Caco-2 (cell line): Measurements from ENCODE around the gene NGB. TPM values are rescaled to one million over a fixed set of nuclear protein-coding genes. Genes with fewer than 3 reads are reported as not detected.
A peak's percentile ranks its signal among the peaks of the same experiment; 100 is the strongest.
"Not testable (repeated sequence)": the region's sequence is repeated elsewhere in the genome, so short reads cannot be mapped to it uniquely, and the experiment has no call there.

ENCODE experiments used
- Bru-seq: library from RNA; stranded (reverse); fragments of 400-500 nt; gene quantifications from one replicate; lab custom pipeline; 2021; lab: Mats Ljungman, UMichigan
- BruChase-seq, 2 experiments: library from RNA; stranded (reverse); fragments of 400-500 nt; gene quantifications; one replicate each; lab custom pipeline; 2021; lab: Mats Ljungman, UMichigan
- BruUV-seq: library from RNA; stranded (reverse); fragments of 400-500 nt; replicated peaks from 2 replicates; lab custom pipeline; 2021; lab: Mats Ljungman, UMichigan
- CTCF ChIA-PET: fragments of 300-600 bp; sonication (Branson Sonifier 250); formaldehyde crosslinking; loops from one replicate; lab custom pipeline; 2022; ENCODE audit warnings: antibody characterized with exemption; lab: Charles Lee
- POLR2A ChIA-PET: fragments of 300-600 bp; sonication (Branson Sonifier 250); formaldehyde crosslinking; loops from one replicate; lab custom pipeline; 2022; ENCODE audit warnings: antibody characterized with exemption; lab: Charles Lee
- DNase-seq, 2 experiments: peaks; one replicate each; pipeline versions ENCODE4 v3.0.0 to v3.0.0-alpha.2; 2020 to 2022
- H3K27me3 ChIP-seq: replicated peaks from 2 replicates; pipeline ENCODE4 v1.6.0; 2011; ENCODE audit warnings: low read length; ENCODE audit not compliant: control insufficient read depth, insufficient read depth
- H3K36me3 ChIP-seq: 2 replicates; pipeline ENCODE4 v1.5.1; 2011; ENCODE audit warnings: low read length; ENCODE audit not compliant: control insufficient read depth, insufficient read depth
- H3K4me1 ChIP-seq: fragments of 250-450 bp; sonication (Bioruptor Pico); 2 replicates; pipeline ENCODE4 v1.5.1; 2020; ENCODE audit warnings: mild to moderate bottlenecking
- H3K4me3 ChIP-seq: 2 replicates; pipeline ENCODE4 v1.5.1; 2011; ENCODE audit warnings: low read depth, mild to moderate bottlenecking, control low read depth, low read length
- H3K9me3 ChIP-seq: fragments of 250-450 bp; sonication (Bioruptor Pico); 2 replicates; pipeline ENCODE4 v1.5.1; 2020; ENCODE audit warnings: mild to moderate bottlenecking, moderate library complexity
- H3K27ac Mint-ChIP-seq: one replicate; pipeline ENCODE4 v1.8.0; 2022; ENCODE audit warnings: mixed read lengths; ENCODE audit not compliant: unreplicated experiment
- H3K27me3 Mint-ChIP-seq: one replicate; pipeline ENCODE4 v1.8.0; 2022; ENCODE audit warnings: mixed read lengths; ENCODE audit not compliant: insufficient read depth, unreplicated experiment
- H3K36me3 Mint-ChIP-seq: one replicate; pipeline ENCODE4 v1.8.0; 2022; ENCODE audit warnings: mild to moderate bottlenecking, mixed read lengths; ENCODE audit not compliant: insufficient read depth, unreplicated experiment
- H3K4me1 Mint-ChIP-seq: one replicate; pipeline ENCODE4 v1.8.0; 2022; ENCODE audit warnings: low read depth, mixed read lengths; ENCODE audit not compliant: unreplicated experiment
- H3K4me3 Mint-ChIP-seq: one replicate; pipeline ENCODE4 v1.8.0; 2022; ENCODE audit warnings: mild to moderate bottlenecking, moderate library complexity, mixed read lengths; ENCODE audit not compliant: unreplicated experiment
- H3K9me3 Mint-ChIP-seq: one replicate; pipeline ENCODE4 v1.8.0; 2022; ENCODE audit warnings: mixed read lengths; ENCODE audit not compliant: unreplicated experiment
- intact Hi-C: fragments of 100-400 bp; cut with micrococcal nuclease; formaldehyde crosslinking; loops from one replicate; pipeline ENCODE4 v1.10.0; 2022; ENCODE audit not compliant: unreplicated experiment
- long read RNA-seq: library from polyadenylated mRNA; stranded (forward); transcript quantifications from one replicate; pipeline ENCODE4 v2.0.0, GENCODE V29; 2022
- total RNA-seq: library from RNA; stranded (reverse); gene quantifications from 2 replicates; pipeline ENCODE4 v1.2.3, GENCODE V29; 2022
- TF ChIP-seq, protein P1 (sequence below), 2 experiments: fragments of 200-600 bp in 1 of 2; IDR thresholded peaks; 1 replicate in 1 of 2; 2 replicates in 1 of 2; pipeline versions ENCODE4 v1.5.1 to v1.8.0; 2011 to 2022; ENCODE audit warnings: antibody characterized with exemption in 1 of 2, control low read depth in 1 of 2, inconsistent platforms in 1 of 2, low read depth in 1 of 2, low read length in 1 of 2, mild to moderate bottlenecking in 1 of 2, moderate library complexity in 1 of 2; ENCODE audit not compliant: insufficient read depth in 1 of 2, severe bottlenecking in 1 of 2, unreplicated experiment in 1 of 2

Gene NGB, protein sequence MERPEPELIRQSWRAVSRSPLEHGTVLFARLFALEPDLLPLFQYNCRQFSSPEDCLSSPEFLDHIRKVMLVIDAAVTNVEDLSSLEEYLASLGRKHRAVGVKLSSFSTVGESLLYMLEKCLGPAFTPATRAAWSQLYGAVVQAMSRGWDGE
- total RNA-seq = not detected in 2 replicates
- Bru-seq, nascent RNA = percentile 10 among the genes with signal in this experiment
- BruChase-seq, experiment 1, labeled RNA remaining after a 2-hour chase = not detected
- BruChase-seq, experiment 2, labeled RNA remaining after a 6-hour chase = not detected
- long read RNA-seq = 0 reads

GRCh38 chr14:77271113-77271710, at the start of gene NGB:
TSS of gene NGB (minus strand) at chr14:77271206. CDS start at chr14:77270937, 269 bp downstream.
- no TSS peak for BruUV-seq
- Mint-ChIP-seq H3K4me1 (no peaks in the 10 kb centered on the region), H3K27ac (no peak within 1 kb of the TSS), H3K4me3 (no peak within 1 kb of the TSS), H3K9me3 (peaks cover 9% of the 10 kb centered on the region), H3K27me3 (no peaks in the 10 kb centered on the region), H3K36me3 (no peaks in the 10 kb centered on the region)
- no peaks in the 10 kb centered on the region for H3K27me3 ChIP-seq
- TF ChIP-seq, protein P1, sequence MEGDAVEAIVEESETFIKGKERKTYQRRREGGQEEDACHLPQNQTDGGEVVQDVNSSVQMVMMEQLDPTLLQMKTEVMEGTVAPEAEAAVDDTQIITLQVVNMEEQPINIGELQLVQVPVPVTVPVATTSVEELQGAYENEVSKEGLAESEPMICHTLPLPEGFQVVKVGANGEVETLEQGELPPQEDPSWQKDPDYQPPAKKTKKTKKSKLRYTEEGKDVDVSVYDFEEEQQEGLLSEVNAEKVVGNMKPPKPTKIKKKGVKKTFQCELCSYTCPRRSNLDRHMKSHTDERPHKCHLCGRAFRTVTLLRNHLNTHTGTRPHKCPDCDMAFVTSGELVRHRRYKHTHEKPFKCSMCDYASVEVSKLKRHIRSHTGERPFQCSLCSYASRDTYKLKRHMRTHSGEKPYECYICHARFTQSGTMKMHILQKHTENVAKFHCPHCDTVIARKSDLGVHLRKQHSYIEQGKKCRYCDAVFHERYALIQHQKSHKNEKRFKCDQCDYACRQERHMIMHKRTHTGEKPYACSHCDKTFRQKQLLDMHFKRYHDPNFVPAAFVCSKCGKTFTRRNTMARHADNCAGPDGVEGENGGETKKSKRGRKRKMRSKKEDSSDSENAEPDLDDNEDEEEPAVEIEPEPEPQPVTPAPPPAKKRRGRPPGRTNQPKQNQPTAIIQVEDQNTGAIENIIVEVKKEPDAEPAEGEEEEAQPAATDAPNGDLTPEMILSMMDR (IDR thresholded peaks at IDR 0.05; ENCODE audit: insufficient read depth in 1 of 2, low read depth in 1 of 2, low read length in 1 of 2, severe bottlenecking in 1 of 2, unreplicated experiment in 1 of 2) = no peak
- ChIA-PET POLR2A (no interaction called here), CTCF (no interaction called here)
- intact Hi-C loops = no loop called here
- no peaks in the 10 kb centered on the region for H3K4me1 ChIP-seq
- no peak within 1 kb of the TSS for H3K4me3 ChIP-seq
- no peaks in the 10 kb centered on the region for H3K36me3 ChIP-seq
- no peaks in the 10 kb centered on the region for H3K9me3 ChIP-seq
- DNase-seq = no peak

DNA sequence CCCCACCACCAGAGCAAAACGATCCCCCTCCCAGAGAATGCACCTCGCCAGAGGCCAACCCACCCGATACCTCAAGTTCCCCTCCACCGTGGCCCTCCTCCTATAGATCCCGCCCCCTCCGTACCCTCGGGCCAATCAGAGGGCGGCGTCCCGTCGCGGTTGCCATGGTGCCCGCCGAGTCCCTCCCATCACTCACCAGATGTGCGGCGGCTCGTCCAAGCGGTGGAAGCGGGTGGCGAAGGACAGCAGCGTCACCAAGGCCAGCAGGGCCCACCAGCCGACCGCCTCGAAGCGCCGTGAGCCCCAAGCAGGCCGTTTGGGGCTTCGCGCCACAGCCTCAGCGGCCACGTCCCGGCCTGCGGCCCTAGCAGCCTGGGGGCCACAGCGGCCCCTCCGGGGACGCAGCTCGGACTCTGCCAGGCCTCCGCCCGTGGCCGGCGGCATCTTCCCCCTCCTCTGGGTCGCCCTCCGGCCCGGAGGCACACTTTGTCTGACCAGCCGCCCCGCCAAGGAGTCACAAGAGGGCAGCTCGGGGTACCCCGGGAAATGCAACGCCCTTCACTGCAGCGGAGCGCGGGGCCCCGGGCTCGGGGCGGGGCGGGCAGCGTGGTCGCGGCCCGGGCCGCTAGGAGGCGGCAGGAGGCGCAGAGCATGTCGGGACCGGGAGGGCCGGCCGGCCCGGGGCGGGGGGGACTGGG, 49.4 kb upstream of the NGB start, which contains the start of gene POMT2:
POMT2 (minus strand) TSS at position 646 of the 698 bp plus-strand sequence; CDS start at position 444, 202 bp downstream.
- peaks cover 22% of the 10 kb centered on the region for H3K36me3 Mint-ChIP-seq
- no peaks in the 10 kb centered on the region for H3K9me3 Mint-ChIP-seq
- BruUV-seq = no TSS peak
- peak within 1 kb of the TSS; percentile 100 for H3K27ac Mint-ChIP-seq
- TF ChIP-seq, protein P1 (IDR thresholded peaks at IDR 0.05; ENCODE audit: insufficient read depth in 1 of 2, low read depth in 1 of 2, low read length in 1 of 2, severe bottlenecking in 1 of 2, unreplicated experiment in 1 of 2) = peak; percentile 25 to 71
- peak within 1 kb of the TSS; percentile 99 for H3K4me3 Mint-ChIP-seq
- Histone ChIP-seq H3K4me1 (peaks cover 11% of the 10 kb centered on the region), H3K4me3 (peak within 1 kb of the TSS; percentile 98), H3K9me3 (no peaks in the 10 kb centered on the region), H3K27me3 (no peaks in the 10 kb centered on the region), H3K36me3 (no peaks in the 10 kb centered on the region)
- POLR2A ChIA-PET = interaction anchor here (0.7 to 2.5 kb wide), 5 partner anchors 9 to 473 kb away, joined by 3 to 17 read pairs (median 3); partner anchors contain the start of genes SAMD15 and TMED8
- peaks cover 7% of the 10 kb centered on the region for H3K4me1 Mint-ChIP-seq
- no peaks in the 10 kb centered on the region for H3K27me3 Mint-ChIP-seq
- peak; percentile 95 to 96 for DNase-seq
- intact Hi-C loops = loop anchor here (2.0 to 5.0 kb wide), 2 partner anchors 137 to 222 kb away; partner anchors contain the start of genes AHSA1, CIPC and VIPAS39
- CTCF ChIA-PET = interaction anchor here (0.7 to 1.8 kb wide), 13 partner anchors 9 to 515 kb away, joined by 3 to 12 read pairs (median 5); partner anchors contain the start of genes AHSA1, SAMD15, TMED8 and TMEM63C

GRCh38 chr14:77319422-77319821, 48.4 kb upstream of the NGB start:
- no TSS peak for BruUV-seq
- POLR2A ChIA-PET = no interaction called here
- no peak overlapping the region for H3K4me3 ChIP-seq
- H3K27me3 ChIP-seq = no peaks in the 10 kb centered on the region
- no peaks in the 10 kb centered on the region for H3K9me3 ChIP-seq
- intact Hi-C loops = no loop called here
- CTCF ChIA-PET = no interaction called here
- peaks cover 22% of the 10 kb centered on the region for H3K36me3 Mint-ChIP-seq
- no peak for DNase-seq
- no peaks in the 10 kb centered on the region for H3K9me3 Mint-ChIP-seq
- no peaks in the 10 kb centered on the region for H3K36me3 ChIP-seq
- no peak overlapping the region for H3K27ac Mint-ChIP-seq
- H3K4me1 ChIP-seq = peaks cover 20% of the 10 kb centered on the region
- H3K27me3 Mint-ChIP-seq = no peaks in the 10 kb centered on the region
- H3K4me1 Mint-ChIP-seq = peaks cover 11% of the 10 kb centered on the region
- TF ChIP-seq, protein P1 (IDR thresholded peaks at IDR 0.05; ENCODE audit: insufficient read depth in 1 of 2, low read depth in 1 of 2, low read length in 1 of 2, severe bottlenecking in 1 of 2, unreplicated experiment in 1 of 2) = no peak
- no peak overlapping the region for H3K4me3 Mint-ChIP-seq

GRCh38 chr14:77318756-77319155, 47.8 kb upstream of the NGB start:
- H3K27me3 Mint-ChIP-seq, DNase-seq, intact Hi-C loops, H3K27ac Mint-ChIP-seq, H3K4me3 ChIP-seq, POLR2A ChIA-PET, H3K9me3 Mint-ChIP-seq, BruUV-seq, H3K36me3 ChIP-seq, H3K27me3 ChIP-seq, H3K4me3 Mint-ChIP-seq, CTCF ChIA-PET, H3K9me3 ChIP-seq: not testable (repeated sequence)
- H3K4me1 ChIP-seq = peaks cover 26% of the 10 kb centered on the region
- peaks cover 22% of the 10 kb centered on the region for H3K36me3 Mint-ChIP-seq
- H3K4me1 Mint-ChIP-seq = peaks cover 16% of the 10 kb centered on the region
